Mucosa of gallbladder (tissue), 1 donor: ENCODE measurements around the gene IKZF2. TPM values are rescaled to one million over a fixed set of nuclear protein-coding genes. Genes with fewer than 3 reads are reported as not detected.

ENCODE experiments used
- DNase-seq: peaks from one replicate; pipeline ENCODE4 v3.0.0-alpha.2; 2020; ENCODE audit warnings: low spot score
- total RNA-seq: library from RNA; stranded (reverse); gene quantifications from one replicate; pipeline ENCODE4 v1.2.1, GENCODE V29; 2021
- donor health status: DM: no; HTN: no; CAD: no.

IKZF2 gene
- total RNA-seq, 1 donor from 2014 or later: 12.7 TPM

GRCh38 chr2:213101692-213102460 is 49.5 kb downstream of the IKZF2 start:
- no peak for DNase-seq

DNA sequence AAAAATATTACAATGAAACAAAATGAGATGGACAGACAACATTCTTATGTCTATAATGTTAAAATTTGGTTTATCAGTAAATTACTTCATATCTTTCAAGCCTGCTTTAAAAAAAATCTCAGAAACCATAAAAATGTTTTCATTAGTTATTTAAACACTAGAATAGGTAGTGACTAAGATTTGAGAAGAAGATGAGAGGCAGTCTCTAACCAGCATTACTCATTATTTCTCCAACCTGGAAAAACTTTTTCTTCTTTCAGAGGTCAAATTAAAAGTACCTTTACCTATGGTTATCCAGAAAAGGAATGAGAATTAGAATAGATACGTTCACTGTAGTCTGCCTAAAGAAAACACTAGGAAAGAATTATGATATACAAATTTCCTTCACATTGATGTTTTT is 50.3 kb downstream of the IKZF2 start:
- DNase-seq: no peak

DNA sequence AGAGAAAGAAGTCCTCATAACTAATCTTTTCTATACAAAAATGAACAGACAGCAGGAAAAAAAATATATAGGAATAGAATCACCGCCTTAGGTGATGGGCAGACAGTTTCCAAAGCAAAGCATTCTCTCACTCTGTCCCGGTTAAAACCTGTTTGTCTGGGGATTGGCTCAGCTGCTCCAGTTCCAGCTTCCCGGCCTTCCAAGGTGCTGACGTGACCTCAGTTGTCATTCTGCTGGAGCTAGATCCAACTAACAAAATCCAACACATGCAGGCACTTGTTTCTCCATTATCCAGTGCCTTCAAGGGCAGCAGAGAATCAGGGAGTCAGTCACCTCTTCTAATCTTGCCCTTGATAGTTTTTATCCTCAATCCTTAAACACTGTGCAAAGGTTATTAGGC is 52.8 kb downstream of the IKZF2 start:
- no peak for DNase-seq

DNA sequence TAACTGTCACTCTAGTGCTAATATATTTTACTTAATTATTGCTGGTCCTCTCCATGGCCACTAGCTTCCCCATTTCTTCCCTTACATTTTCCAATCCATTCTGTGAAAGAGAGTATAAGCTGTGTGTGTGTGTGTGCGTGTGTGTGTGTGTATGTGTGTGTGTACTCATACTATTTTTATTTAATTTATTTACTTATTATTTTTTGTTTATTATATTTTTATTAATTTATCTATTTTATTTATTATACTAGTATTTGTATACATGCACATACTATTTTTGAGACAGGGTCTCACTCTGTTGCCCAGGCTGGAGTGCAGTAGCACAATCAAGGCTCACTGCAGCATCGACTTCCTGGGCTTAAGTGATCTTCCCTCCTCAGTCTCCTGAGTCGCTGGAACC is 59.6 kb downstream of the IKZF2 start:
- DNase-seq: no peak

DNA sequence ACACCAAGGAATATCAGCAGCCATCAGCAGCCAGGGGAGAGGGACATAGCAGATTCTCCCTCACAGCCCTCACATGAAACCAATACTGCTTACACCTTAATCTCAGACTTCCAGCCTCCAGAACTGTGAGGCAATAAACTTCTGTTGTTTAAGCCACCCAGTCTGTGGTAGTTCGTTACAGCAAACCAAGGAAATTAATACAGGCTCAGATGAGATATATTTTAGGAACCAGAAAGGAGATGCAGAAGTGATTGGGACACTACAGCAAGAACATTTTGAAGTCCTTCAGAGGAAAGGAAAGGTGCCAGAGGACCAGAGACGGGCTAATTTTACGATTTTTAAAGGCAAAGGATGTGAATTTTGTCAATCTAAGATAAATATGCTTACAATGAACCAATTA is 60.6 kb downstream of the IKZF2 start:
- DNase-seq: no peak

DNA sequence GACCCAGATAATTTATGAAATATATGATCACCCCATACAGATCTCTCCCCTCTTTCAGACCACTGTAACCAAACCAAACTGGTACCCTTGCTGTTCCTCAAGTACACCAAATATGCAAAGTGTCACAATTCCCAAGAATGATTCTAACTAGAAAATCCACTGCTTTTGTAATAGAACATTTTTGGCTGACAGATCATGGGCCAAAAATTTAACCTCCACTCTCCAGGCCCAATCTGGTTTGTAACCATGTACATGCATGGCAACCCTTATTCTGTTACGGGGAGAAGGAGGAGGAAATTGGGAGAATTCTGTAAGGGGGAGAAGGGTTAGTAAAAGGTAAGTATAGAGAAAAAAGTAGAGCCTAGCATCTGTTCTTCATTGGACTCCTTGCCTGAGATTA is 62.0 kb downstream of the IKZF2 start:
- DNase-seq: no peak

GRCh38 chr2:213087040-213087439 is 64.4 kb downstream of the IKZF2 start:
- DNase-seq: no peak

DNA sequence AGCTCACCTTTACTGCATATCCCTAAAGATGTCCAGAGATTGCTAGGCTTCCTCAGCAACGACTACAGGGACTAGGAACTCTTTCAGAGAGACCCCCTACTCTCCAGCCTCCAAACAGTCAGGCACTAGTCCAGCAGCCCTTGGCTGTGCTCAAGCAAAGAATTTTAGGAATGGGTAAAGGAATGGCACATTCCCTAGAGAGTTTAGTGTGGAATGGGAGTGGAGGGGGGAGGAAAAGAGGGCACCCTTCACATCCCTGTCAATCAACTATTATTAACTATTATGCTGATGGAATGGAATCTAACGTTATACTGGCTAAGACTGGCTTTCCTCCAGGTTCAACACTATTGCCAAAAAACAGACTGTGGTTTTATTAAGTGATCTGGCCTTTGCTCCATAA is 64.8 kb downstream of the IKZF2 start:
- DNase-seq: no peak

- no peak for DNase-seq
These were observed 65.4 kb downstream of the IKZF2 start for GRCh38 chr2:213086050-213086449.

GRCh38 chr2:213085538-213085937 is 65.9 kb downstream of the IKZF2 start:
- DNase-seq: no peak

GRCh38 chr2:213084261-213084660 is 67.2 kb downstream of the IKZF2 start:
- no peak for DNase-seq

DNA sequence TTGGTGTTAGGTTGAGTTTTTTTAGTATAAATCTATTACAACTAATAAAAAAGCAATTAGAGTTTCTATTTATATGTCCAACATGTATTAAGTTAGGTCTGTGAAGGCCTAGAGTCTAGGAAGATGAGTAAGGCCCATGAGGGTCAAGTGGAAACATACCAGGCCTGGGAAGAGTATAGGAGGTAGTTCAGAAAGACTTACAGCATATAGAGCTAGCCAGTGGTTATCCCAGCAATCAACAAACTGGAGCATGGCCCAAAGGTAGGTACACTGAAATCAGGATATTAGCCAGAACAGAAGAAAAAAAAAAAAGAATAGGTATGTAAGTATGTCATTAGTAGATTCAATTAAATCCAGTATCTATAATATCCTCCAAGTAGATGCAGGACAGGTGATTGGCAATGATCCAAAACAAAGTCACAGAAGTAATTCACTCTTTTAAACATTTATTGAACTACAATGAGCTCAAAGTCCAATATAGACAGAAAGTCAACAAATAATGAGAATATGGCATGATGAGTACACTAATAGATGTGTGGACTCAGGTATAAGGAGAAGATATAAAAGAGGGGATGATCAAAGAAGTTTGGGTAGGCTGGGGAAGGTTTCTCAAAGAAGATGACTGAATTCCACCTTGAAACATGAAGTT is 70.3 kb downstream of the IKZF2 start:
- DNase-seq: no peak

DNA sequence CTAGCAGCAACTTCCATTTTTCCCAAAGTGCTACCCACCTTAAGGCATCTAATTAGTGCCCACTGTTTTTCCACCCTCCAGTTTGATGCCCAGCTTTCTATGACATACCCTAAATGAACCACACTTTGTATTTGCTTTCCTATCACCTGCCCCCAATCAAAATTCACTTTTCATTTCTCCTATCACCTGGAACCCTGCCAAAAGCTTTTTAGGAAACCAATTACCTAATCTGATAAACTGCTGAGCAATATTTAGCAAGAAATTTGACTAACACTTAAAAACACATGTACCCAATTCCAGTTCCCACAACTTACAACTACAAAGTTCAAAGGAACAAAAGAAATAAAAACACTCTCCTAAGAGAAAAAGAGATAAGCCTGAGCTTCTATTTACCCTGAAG is 71.7 kb downstream of the IKZF2 start:
- DNase-seq: no peak

DNA sequence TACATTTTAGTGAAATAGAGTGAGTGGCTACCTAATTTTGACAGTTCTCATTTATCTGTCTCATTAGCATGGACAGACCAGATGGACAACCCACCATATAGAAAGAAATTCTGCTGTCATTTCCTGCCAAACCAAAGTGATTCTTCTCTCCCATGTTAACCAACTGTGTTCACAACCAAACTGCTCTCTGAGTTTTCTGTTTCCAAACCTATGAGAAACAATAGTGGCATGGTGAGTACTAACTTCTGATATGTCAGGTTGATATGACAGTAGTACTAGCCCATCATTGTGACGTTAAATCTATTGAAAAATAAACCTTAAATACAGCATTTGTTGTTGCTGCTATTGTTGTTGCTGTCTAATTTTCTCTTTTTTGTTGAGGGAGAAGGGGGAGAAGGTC is 72.7 kb downstream of the IKZF2 start:
- DNase-seq: no peak

- DNase-seq: no peak
These were observed 81.9 kb downstream of the IKZF2 start for GRCh38 chr2:213069531-213069930.

DNA sequence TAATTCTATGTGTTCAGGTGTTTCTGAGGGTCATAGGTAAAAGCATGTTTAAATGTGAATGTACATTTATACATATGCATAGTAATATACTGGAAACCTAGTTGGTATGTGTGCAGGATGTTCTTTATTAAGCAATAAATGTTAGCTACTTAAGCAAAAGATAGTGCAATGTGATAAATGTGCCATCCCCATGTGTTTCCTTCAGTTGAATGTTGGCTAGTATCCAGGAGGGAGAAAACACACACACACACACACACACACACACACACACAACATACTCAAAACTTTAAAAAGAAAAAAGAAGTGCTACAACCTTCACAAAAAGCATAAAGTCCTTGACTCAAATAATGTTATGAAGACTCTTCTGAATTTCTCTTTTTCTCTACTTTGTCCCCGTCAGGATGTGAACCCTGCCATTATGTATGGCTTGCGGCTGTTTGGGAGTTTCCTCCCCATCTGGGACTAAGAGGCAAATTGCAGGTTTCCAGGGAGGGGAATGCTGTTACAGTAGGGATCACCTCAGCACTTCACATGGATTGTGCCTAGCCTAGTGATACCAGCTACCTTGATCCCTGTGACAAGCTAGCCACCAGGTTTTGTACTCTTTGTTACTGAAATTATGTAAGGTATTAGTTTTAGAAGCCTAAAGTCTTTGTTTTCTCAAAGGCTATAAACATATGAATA is 82.6 kb downstream of the IKZF2 start:
- DNase-seq: no peak

DNA sequence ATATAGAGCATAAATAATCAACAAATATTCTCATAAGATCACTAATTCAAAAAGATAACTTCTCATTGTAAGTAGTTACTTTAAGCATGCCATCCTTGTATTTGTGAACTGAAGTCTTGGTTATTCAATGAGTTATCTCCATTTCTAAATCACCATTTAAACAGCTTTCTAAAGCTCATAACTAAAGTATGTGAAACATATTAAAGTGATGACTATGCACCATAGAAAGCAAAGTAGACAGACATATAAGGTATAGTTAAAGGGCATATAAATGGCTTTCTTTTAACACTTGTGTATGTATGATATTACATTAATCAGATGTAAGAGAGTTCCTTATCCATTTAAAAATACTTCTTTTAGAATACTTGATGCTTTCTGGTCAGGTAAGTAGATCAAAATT is 83.5 kb downstream of the IKZF2 start:
- no peak for DNase-seq

GRCh38 chr2:213066443-213066743 is 85.0 kb downstream of the IKZF2 start:
- DNase-seq: no peak

- DNase-seq: no peak
These were observed 85.6 kb downstream of the IKZF2 start for GRCh38 chr2:213065583-213066442.

DNA sequence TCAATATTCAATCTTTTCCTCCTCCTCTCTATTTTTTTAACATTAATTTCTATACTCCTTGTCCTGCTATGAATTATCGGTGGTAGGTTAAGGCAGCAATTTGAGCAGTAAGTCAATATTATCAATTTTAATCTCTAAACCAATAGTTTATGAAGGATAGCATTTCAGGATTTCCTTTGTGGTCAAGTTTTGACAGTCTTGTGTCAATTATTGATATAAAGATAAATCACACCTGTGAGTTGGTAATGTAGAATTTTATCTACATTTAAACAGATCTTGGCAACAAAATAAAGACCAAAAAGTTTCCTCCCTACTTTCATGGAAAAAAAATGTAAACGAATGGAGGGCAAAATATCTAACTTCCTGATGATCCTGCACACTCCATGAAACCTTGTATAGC is 87.3 kb downstream of the IKZF2 start:
- no peak for DNase-seq

DNA sequence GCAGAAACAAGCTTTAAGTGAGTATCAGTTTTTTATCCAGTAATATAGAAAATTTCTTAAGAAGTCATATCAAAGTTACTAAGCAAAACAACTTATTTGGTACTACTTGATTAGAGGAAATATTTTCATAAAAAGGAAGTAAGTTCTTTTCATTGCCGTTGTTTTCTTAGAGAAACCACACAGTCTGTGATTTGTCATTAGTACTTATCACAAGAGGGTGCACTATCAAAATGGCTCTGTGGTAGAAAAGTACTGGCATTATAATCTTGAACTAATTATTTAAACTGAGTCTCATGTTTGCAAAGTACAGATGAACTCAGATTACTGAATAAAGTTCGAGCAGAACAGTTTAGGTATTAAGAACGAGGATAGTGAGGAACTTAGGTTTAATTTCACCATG is 93.4 kb downstream of the IKZF2 start:
- no peak for DNase-seq

DNA sequence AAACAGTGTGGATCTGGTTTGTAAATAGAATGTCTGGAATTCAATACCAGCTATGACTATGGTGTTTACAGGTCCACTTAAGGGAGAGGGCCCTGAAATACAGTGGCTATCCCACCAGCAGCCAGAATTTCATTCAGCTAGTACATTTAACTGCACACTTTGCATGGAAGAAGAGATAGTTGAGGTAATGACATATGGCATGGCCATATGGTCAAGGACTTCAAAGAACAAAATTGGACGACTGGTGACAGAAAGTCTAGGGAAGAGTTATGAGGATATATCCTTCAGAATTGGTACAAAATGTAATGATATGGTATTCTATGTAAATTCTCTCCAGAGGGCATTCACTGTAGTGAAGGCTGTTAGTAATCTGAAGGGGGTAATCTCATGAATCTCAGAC is 105.0 kb downstream of the IKZF2 start:
- no peak for DNase-seq
